Mesothelial cell of epicardium (in vitro differentiated cells): Measurements from ENCODE around the gene VIPR2. TPM values are rescaled to one million over a fixed set of nuclear protein-coding genes. Genes with fewer than 3 reads are reported as not detected.
"Not testable (repeated sequence)": the region's sequence is repeated elsewhere in the genome, so short reads cannot be mapped to it uniquely, and the experiment has no call there.

ENCODE experiments used
- DNase-seq, 2 experiments: peaks; one replicate each; pipeline ENCODE4 v3.0.0; 2021; ENCODE audit warnings: low spot score in 2 of 2; ENCODE audit not compliant: unreplicated experiment in 2 of 2
- H3K27ac Mint-ChIP-seq: 2 replicates; pipeline ENCODE4 v1.8.0; 2021; ENCODE audit warnings: mixed read lengths
- H3K27me3 Mint-ChIP-seq: 2 replicates; pipeline ENCODE4 v1.8.0; 2021; ENCODE audit warnings: low read depth, mixed read lengths
- H3K36me3 Mint-ChIP-seq: 2 replicates; pipeline ENCODE4 v1.8.0; 2021; ENCODE audit warnings: mixed read lengths
- H3K4me1 Mint-ChIP-seq: 2 replicates; pipeline ENCODE4 v1.8.0; 2021; ENCODE audit warnings: mixed read lengths
- H3K4me3 Mint-ChIP-seq: 2 replicates; pipeline ENCODE4 v1.8.0; 2021; ENCODE audit warnings: mild to moderate bottlenecking, moderate library complexity, mixed read lengths
- H3K9me3 Mint-ChIP-seq: 2 replicates; pipeline ENCODE4 v1.8.0; 2021; ENCODE audit warnings: mixed read lengths
- total RNA-seq: library from RNA; stranded (reverse); gene quantifications from 3 replicates; pipeline ENCODE4 v1.2.1, GENCODE V29; 2021
- TF ChIP-seq, protein P1 (sequence below): fragments of 200-600 bp; sonication (generic); IDR thresholded peaks from one replicate; pipeline ENCODE4 v1.5.0; 2021; ENCODE audit warnings: antibody characterized with exemption; ENCODE audit not compliant: unreplicated experiment

Gene VIPR2
- total RNA-seq, 1 donor from 2014 or later: 0.04 TPM

DNA sequence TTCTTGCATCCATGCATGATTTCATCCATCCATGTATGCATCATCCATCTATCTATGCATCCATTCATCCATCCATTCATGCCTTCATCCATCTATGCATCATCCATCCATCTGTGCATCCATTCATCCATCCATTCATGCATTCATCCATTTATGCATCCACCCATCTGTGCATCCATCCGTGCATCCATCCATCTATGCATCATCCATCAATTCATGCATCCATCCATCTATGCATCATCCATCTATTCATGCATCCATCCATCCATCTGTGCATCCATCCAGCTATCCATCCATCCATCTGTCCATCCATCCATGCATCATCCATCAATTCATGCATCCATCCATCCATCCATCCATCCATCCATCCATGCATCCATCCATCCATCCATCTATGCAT lies 157.0 kb downstream of the VIPR2 start:
- TF ChIP-seq, protein P1, sequence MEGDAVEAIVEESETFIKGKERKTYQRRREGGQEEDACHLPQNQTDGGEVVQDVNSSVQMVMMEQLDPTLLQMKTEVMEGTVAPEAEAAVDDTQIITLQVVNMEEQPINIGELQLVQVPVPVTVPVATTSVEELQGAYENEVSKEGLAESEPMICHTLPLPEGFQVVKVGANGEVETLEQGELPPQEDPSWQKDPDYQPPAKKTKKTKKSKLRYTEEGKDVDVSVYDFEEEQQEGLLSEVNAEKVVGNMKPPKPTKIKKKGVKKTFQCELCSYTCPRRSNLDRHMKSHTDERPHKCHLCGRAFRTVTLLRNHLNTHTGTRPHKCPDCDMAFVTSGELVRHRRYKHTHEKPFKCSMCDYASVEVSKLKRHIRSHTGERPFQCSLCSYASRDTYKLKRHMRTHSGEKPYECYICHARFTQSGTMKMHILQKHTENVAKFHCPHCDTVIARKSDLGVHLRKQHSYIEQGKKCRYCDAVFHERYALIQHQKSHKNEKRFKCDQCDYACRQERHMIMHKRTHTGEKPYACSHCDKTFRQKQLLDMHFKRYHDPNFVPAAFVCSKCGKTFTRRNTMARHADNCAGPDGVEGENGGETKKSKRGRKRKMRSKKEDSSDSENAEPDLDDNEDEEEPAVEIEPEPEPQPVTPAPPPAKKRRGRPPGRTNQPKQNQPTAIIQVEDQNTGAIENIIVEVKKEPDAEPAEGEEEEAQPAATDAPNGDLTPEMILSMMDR: no peak
- H3K36me3 Mint-ChIP-seq: no peaks in the 10 kb centered on the region
- H3K4me3 Mint-ChIP-seq: no peak overlapping the region
- H3K27ac Mint-ChIP-seq: no peak overlapping the region
- H3K9me3 Mint-ChIP-seq: peaks cover 7% of the 10 kb centered on the region
- H3K27me3 Mint-ChIP-seq: peaks cover 1% of the 10 kb centered on the region
- DNase-seq: no peak
- peaks cover 2% of the 10 kb centered on the region for H3K4me1 Mint-ChIP-seq

DNA sequence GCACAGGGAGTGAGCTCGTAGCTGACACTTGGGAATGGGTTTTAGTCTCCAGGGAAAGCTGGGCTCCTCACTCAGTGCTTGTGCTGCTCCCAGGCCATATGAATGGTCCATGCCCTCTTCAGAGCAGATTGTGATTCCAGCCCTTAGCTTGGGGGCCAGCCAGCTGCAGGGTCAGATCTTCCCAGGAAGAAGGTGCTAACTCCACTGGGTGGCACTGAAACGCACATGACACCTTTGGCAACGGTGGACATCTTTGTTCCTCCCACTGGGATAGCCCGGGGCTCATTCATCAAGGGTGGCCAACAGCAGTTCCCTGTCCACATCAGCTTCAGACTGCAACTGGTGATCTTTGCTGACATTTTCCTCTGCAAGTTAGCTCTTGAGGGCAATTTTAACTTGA lies 159.1 kb downstream of the VIPR2 start:
- H3K9me3 Mint-ChIP-seq: peaks cover 15% of the 10 kb centered on the region
- H3K4me1 Mint-ChIP-seq: no peaks in the 10 kb centered on the region
- no peak for DNase-seq
- TF ChIP-seq, protein P1: no peak
- no peak overlapping the region for H3K27ac Mint-ChIP-seq
- no peaks in the 10 kb centered on the region for H3K27me3 Mint-ChIP-seq
- no peaks in the 10 kb centered on the region for H3K36me3 Mint-ChIP-seq
- no peak overlapping the region for H3K4me3 Mint-ChIP-seq

DNA sequence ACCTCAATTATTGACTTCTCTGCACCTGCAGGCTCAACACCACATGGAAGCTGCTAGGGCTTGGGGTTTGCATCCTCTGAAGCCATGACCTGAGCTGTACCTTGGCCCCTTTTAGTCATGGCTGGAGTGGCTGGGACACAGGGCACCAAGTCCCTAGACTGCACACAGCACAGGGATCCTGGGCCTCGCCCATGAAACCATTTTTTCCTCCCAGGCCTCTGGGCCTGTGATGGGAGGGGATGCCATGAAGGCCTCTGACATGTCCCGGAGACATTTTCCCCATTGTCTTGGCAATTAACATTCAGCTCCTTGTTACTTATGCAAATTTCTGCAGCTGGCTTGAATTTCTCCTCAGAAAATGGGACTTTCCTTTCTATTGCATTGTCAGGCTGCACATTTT lies 160.7 kb downstream of the VIPR2 start:
- not testable (repeated sequence) for H3K4me3 Mint-ChIP-seq

DNA sequence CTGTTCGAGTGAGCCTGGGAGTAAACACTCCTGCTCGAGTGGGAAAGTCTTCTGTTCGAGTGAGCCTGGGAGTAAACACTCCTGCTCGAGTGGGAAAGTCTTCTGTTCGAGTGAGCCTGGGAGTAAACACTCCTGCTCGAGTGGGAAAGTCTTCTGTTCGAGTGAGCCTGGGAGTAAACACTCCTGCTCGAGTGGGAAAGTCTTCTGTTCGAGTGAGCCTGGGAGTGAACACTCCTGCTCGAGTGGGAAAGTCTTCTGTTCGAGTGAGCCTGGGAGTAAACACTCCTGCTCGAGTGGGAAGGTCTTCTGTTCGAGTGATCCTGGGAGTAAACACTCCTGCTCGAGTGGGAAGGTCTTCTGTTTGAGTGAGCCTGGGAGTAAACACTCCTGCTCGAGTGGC lies 162.6 kb downstream of the VIPR2 start:
- DNase-seq, H3K4me1 Mint-ChIP-seq, H3K36me3 Mint-ChIP-seq, H3K27me3 Mint-ChIP-seq, H3K4me3 Mint-ChIP-seq, H3K27ac Mint-ChIP-seq: not testable (repeated sequence)
- peaks cover 15% of the 10 kb centered on the region for H3K9me3 Mint-ChIP-seq

More for the DNA sequence above, 160.7 kb downstream of the VIPR2 start:
- H3K27me3 Mint-ChIP-seq, DNase-seq, H3K4me1 Mint-ChIP-seq, H3K27ac Mint-ChIP-seq, H3K36me3 Mint-ChIP-seq: not testable (repeated sequence)
- peaks cover 15% of the 10 kb centered on the region for H3K9me3 Mint-ChIP-seq

DNA sequence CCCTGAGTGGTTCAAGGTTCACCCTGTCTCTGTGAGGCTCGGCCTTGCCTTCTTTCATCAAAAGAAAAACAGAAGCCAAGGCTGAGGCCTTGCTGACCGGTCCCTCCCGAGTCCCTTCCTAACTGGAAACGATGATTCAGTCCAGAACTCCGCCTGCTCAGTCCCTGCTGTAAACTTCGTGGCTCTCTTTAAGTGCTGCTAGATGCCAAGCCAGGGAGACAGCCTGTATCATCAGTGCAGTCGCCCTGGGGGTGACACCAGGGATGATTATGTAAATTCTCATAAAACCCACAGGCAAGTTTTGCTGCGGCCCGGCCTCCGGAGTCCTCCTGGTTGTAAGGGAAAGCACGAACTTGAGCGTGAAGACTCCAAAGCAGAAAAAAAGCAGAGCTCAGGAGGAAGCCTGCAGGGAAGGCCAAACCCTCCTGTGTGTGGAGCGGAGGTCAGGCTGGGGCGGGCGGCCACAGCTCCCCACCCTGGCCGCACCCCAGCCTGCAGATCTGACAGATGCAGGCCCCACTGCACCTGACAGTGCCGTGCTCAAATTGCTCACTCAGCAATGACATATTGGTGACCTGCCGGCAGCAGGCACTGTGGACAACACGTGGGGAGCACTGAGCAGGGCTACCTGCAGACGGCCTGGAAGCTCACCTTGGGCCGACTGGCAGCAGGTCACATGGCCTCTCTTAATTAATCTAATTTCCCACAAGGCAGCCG lies 164.9 kb downstream of the VIPR2 start:
- H3K4me1 Mint-ChIP-seq: peaks cover 12% of the 10 kb centered on the region
- no peak overlapping the region for H3K27ac Mint-ChIP-seq
- no peaks in the 10 kb centered on the region for H3K27me3 Mint-ChIP-seq
- no peak for DNase-seq
- H3K36me3 Mint-ChIP-seq: no peaks in the 10 kb centered on the region
- TF ChIP-seq, protein P1: no peak
- H3K9me3 Mint-ChIP-seq: peaks cover 14% of the 10 kb centered on the region
- H3K4me3 Mint-ChIP-seq: no peak overlapping the region

DNA sequence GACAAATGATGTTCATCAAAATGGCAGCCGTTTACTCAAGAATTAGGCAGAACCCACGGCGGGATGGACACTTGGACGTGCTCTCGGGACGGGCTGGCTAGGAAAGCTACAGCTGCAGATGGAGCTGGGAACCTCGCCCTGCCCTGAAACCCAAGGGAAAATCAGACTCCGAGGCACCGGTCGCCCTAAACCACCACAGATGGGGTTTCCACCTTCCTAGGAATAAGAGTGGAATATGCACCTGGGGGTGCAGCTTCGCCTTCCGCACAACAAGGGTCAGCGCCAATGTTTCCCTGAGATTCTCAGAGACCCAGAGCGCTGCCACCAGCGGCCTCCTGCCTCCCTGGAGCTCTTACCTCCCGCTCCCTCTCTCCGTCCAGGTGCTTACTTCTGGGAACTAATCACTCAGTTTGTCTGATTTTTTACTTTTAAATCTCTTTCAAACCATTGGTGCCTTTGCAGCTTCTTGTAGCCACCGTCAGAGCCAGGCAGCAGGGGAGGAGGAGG lies 165.6 kb downstream of the VIPR2 start:
- Mint-ChIP-seq H3K36me3 (no peaks in the 10 kb centered on the region), H3K27ac (no peak overlapping the region), H3K4me3 (no peak overlapping the region), H3K4me1 (peaks cover 12% of the 10 kb centered on the region), H3K9me3 (peaks cover 7% of the 10 kb centered on the region), H3K27me3 (no peaks in the 10 kb centered on the region)
- TF ChIP-seq, protein P1: no peak
- DNase-seq: no peak
